ENCODE data around the gene PKIG.

- 0 out of 2 replicates have a peak, but pooled peaks have one; percentile 0 for TF ChIP-seq CTCF (conservative IDR thresholded peaks at IDR 0.05; ENCODE audit: low read depth, low read length)
- no peak for TF ChIP-seq EZH2 (IDR thresholded peaks at IDR 0.05; ENCODE audit: borderline replicate concordance, low read depth, low read length, poor library complexity, severe bottlenecking)
Measured at GRCh38 chr20:44643154-44643519, 60.8 kb downstream of the PKIG start.

Data from A673 (cell line).